K562 (cell line): Measurements from ENCODE around the gene SRGN. TPM values are rescaled to one million over a fixed set of nuclear protein-coding genes. Genes with fewer than 3 reads are reported as not detected.

Source experiments
- ARNT ChIP-seq, 2 experiments: fragments of 450-650 bp; IDR thresholded peaks; 2 replicates each; pipeline ENCODE4 v1.6.1; 2016; ENCODE audit warnings: mild to moderate bottlenecking in 1 of 2
- ASH1L ChIP-seq: fragments of 450-650 bp; IDR thresholded peaks from 2 replicates; pipeline ENCODE4 v1.6.1; 2018; ENCODE audit warnings: borderline replicate concordance, mild to moderate bottlenecking, low read depth; ENCODE audit not compliant: partially characterized antibody
- CC2D1A ChIP-seq: fragments of 450-650 bp; IDR thresholded peaks from 2 replicates; pipeline ENCODE4 v1.6.1; 2017; ENCODE audit warnings: mild to moderate bottlenecking
- DLX4 ChIP-seq: fragments of 250-450 bp; sonication (Bioruptor Pico); IDR thresholded peaks from 2 replicates; pipeline ENCODE4 v1.6.1; 2021; ENCODE audit warnings: mild to moderate bottlenecking
- ILF3 ChIP-seq: fragments of 450-650 bp; IDR thresholded peaks from 2 replicates; pipeline ENCODE4 v1.6.1; 2018; ENCODE audit warnings: antibody characterized with exemption, mild to moderate bottlenecking, moderate library complexity, borderline replicate concordance
- KAT8 ChIP-seq: fragments of 450-650 bp; IDR thresholded peaks from 2 replicates; pipeline ENCODE4 v1.6.1; 2016; ENCODE audit warnings: low read depth, mild to moderate bottlenecking
- MBD1 ChIP-seq: fragments of 250-450 bp; sonication (Bioruptor Pico); IDR thresholded peaks from 2 replicates; pipeline ENCODE4 v1.8.0; 2022; ENCODE audit warnings: inconsistent platforms
- MLLT1 ChIP-seq, 2 experiments: fragments of 450-650 bp; IDR thresholded peaks; 2 replicates each; pipeline ENCODE4 v1.6.1; 2016
- PHB ChIP-seq: fragments of 250-450 bp; sonication (Bioruptor Pico); IDR thresholded peaks from 2 replicates; pipeline ENCODE4 v1.5.0; 2021
- RHOXF2B ChIP-seq: fragments of 250-450 bp; sonication (Bioruptor Pico); conservative IDR thresholded peaks from 2 replicates; pipeline ENCODE4 v1.5.1; 2021
- ZNF318 ChIP-seq, 2 experiments: fragments of 450-650 bp; IDR thresholded peaks; 2 replicates each; pipeline ENCODE4 v1.6.1; 2016; ENCODE audit warnings: mild to moderate bottlenecking in 2 of 2, borderline replicate concordance in 1 of 2, low read depth in 1 of 2, moderate library complexity in 1 of 2
- ZNF57 ChIP-seq: fragments of 450-650 bp; formaldehyde crosslinking; IDR thresholded peaks from 2 replicates; pipeline ENCODE4 v1.4.0; 2020; ENCODE audit warnings: mild to moderate bottlenecking, moderate library complexity
- ZSCAN32 ChIP-seq: fragments of 450-650 bp; formaldehyde crosslinking; IDR thresholded peaks from 2 replicates; pipeline ENCODE4 v1.4.0; 2020; ENCODE audit warnings: mild to moderate bottlenecking, moderate library complexity
- ZZZ3 ChIP-seq: fragments of 450-650 bp; IDR thresholded peaks from 2 replicates; pipeline ENCODE4 v1.6.1; 2016; ENCODE audit warnings: antibody characterized with exemption, mild to moderate bottlenecking, moderate library complexity
- polyA plus RNA-seq, 8 experiments: library from polyadenylated mRNA; depleted of rRNA in 4 of 8; stranded (reverse) in 5 of 8; unstranded in 3 of 8; fragments of >200 nt; fragmentation: Nextera tagmentation in 2 of 8; fragmentation: Illumina TruSeq in 1 of 8; extraction: Ambion mirVana in 2 of 8; extraction: Trizol in 1 of 8; gene quantifications; 2 replicates each; pipeline versions ENCODE4 v1.2.1 to v1.2.3, GENCODE V29; 2011 to 2014; ENCODE audit warnings: inconsistent platforms in 1 of 8, missing spikeins in 1 of 8
- total RNA-seq, 7 experiments: library from RNA; depleted of rRNA in 6 of 7; stranded (reverse); fragments of >200 nt in 6 of 7; fragmentation: Illumina TruSeq in 2 of 7; extraction: Trizol in 2 of 7; gene quantifications; 2 replicates each; pipeline versions ENCODE4 v1.2.1 to v1.2.3, GENCODE V29; 2011 to 2021; ENCODE audit warnings: low replicate concordance in 1 of 7

SRGN gene
- total and polyA plus RNA-seq, 9 of the 15 experiments (the other 6 are each of a cell fraction or from before 2014, with no cell fraction given): 136 to 304 (median 180) TPM

- TF ChIP-seq ZNF318 (IDR thresholded peaks at IDR 0.05; ENCODE audit: borderline replicate concordance in 1 of 2, low read depth in 1 of 2) (peak in 1 of 2 experiments; percentile 84; a peak in 2 of 4 replicates), MBD1 (no peak), ASH1L (peak; percentile 14), MLLT1 (IDR thresholded peaks at IDR 0.05) (peak in 1 of 2 experiments; percentile 45; a peak in 1 of 4 replicates), ZSCAN32 (CRISPR knock-in tag) (no peak), ARNT (IDR thresholded peaks at IDR 0.05) (0 out of 4 replicates have a peak, but pooled peaks have one; percentile 13 to 44), CC2D1A (no peak), ZZZ3 (no peak), KAT8 (no peak), PHB (CRISPR knock-in tag) (no peak), ILF3 (peak; percentile 33; the same call in 1 of the 2 replicates), DLX4 (CRISPR knock-in tag) (no peak), RHOXF2B (CRISPR knock-in tag) (no peak), ZNF57 (CRISPR knock-in tag) (0 out of 2 replicates have a peak, but pooled peaks have one; percentile 52)
Measured at GRCh38 chr10:69088801-69089501, 1.0 kb downstream of the SRGN start (continued).
